Mucosa of rectum (tissue), 2 donors: ENCODE measurements around the gene QARS1.
A peak's percentile ranks its signal among the peaks of the same experiment; 100 is the strongest.

Experiments used
- H3K27ac ChIP-seq, 2 donors: one replicate each; pipeline ENCODE4 v1.7.0; 2013; ENCODE audit warnings: inconsistent platforms in 2 of 2, low read depth in 2 of 2, low read length in 2 of 2
- H3K27me3 ChIP-seq, 2 donors: one replicate each; pipeline ENCODE4 v1.7.0; 2013; ENCODE audit warnings: low read length in 2 of 2; ENCODE audit not compliant: control insufficient read depth in 2 of 2, insufficient read depth in 2 of 2
- H3K36me3 ChIP-seq, 2 donors: one replicate each; pipeline ENCODE4 v1.7.0; 2013; ENCODE audit warnings: low read length in 2 of 2; ENCODE audit not compliant: control insufficient read depth in 2 of 2, insufficient read depth in 2 of 2
- H3K4me1 ChIP-seq, 2 donors: one replicate each; pipeline ENCODE4 v1.7.0; 2013; ENCODE audit warnings: low read length in 2 of 2, mild to moderate bottlenecking in 1 of 2; ENCODE audit not compliant: control insufficient read depth in 2 of 2, insufficient read depth in 2 of 2
- H3K4me3 ChIP-seq, 2 donors: one replicate each; pipeline ENCODE4 v1.7.0; 2013; ENCODE audit warnings: low read length in 2 of 2
- H3K9ac ChIP-seq, 2 donors: one replicate each; pipeline ENCODE4 v1.7.0; 2013; ENCODE audit warnings: low read length in 2 of 2, low read depth in 1 of 2, mild to moderate bottlenecking in 1 of 2
- H3K9me3 ChIP-seq, 2 donors: one replicate each; pipeline ENCODE4 v1.7.0; 2013; ENCODE audit warnings: low read length in 2 of 2; ENCODE audit not compliant: control insufficient read depth in 2 of 2
- donor health status: healthy.
- donor health status: Normal muscosa, but diverticular disease.

Gene QARS1

GRCh38 chr3:49120438-49121131, 16.0 kb upstream of the QARS1 start, which contains the start of gene USP19:
TSS of gene USP19 (minus strand) at chr3:49120823. CDS start at chr3:49119145, 1,678 bp downstream.
- peak within 1 kb of the TSS; percentile 92 to 99 for H3K9ac ChIP-seq
- H3K36me3 ChIP-seq: peaks cover 34 to 56% of the 10 kb centered on the region in 2 donors
- no peaks in the 10 kb centered on the region for H3K9me3 ChIP-seq
- H3K4me3 ChIP-seq: peak within 1 kb of the TSS; percentile 85 to 89
- H3K4me1 ChIP-seq: peaks cover 9 to 10% of the 10 kb centered on the region in 2 donors
- peak within 1 kb of the TSS; percentile 93 to 96 for H3K27ac ChIP-seq
- no peaks in the 10 kb centered on the region for H3K27me3 ChIP-seq

DNA sequence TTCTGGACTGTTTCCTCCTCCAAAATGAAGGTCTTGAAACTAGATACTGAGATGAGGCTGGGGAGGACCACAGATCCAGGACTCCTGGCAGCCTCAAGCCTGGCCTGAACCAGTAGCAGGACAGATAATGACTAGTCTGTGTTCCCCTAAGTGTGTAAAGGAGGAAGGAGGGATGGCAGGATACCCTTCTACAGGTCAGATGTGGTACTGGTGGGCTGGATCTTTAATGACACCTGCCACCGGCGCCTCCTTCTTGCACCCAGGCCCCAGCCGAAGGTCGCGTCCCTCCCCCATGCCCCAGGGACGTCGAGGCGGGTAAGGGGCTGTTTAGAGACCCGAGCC, 15.5 kb upstream of the QARS1 start:
- Histone ChIP-seq H3K9me3 (no peaks in the 10 kb centered on the region), H3K4me1 (peaks cover 9 to 10% of the 10 kb centered on the region in 2 donors), H3K27me3 (no peaks in the 10 kb centered on the region), H3K27ac (peak overlapping the region; percentile 93 to 96), H3K9ac (peak overlapping the region; percentile 92 to 99), H3K4me3 (peak overlapping the region; percentile 85 to 89), H3K36me3 (peaks cover 40 to 61% of the 10 kb centered on the region in 2 donors)

GRCh38 chr3:49119439-49119838, 14.9 kb upstream of the QARS1 start:
- Histone ChIP-seq H3K9me3 (no peaks in the 10 kb centered on the region), H3K27ac (peak overlapping the region in 1 of 2 donors; percentile 96), H3K27me3 (no peaks in the 10 kb centered on the region), H3K9ac (peak overlapping the region; percentile 92 to 99), H3K4me3 (peak overlapping the region; percentile 85 to 89), H3K36me3 (peaks cover 46 to 65% of the 10 kb centered on the region in 2 donors), H3K4me1 (peaks cover 9 to 10% of the 10 kb centered on the region in 2 donors)

DNA sequence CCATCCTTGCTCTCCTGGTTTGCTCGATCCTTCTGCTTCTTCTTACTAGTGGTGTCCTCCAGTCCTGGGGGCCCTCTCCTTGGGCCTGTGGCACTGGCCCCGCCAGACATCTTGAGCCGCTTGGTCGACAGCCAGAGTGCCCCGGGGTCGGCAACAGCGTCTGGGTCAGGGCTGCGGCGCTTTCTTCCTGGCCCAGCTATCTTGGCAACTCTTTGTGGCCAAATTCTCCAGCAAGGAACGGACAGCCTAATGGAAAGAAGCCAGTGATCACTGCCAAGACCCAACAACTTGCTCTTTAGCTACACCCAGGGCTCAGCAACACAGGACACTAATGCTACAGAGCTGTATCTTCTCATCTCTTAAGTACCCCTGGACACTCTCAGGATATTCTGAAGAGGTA, 14.5 kb upstream of the QARS1 start:
- no peaks in the 10 kb centered on the region for H3K9me3 ChIP-seq
- H3K27me3 ChIP-seq: no peaks in the 10 kb centered on the region
- peaks cover 50 to 65% of the 10 kb centered on the region in 2 donors for H3K36me3 ChIP-seq
- no peak overlapping the region for H3K9ac ChIP-seq
- peak overlapping the region in 1 of 2 donors; percentile 85 for H3K4me3 ChIP-seq
- H3K4me1 ChIP-seq: peaks cover 9 to 10% of the 10 kb centered on the region in 2 donors
- H3K27ac ChIP-seq: no peak overlapping the region

DNA sequence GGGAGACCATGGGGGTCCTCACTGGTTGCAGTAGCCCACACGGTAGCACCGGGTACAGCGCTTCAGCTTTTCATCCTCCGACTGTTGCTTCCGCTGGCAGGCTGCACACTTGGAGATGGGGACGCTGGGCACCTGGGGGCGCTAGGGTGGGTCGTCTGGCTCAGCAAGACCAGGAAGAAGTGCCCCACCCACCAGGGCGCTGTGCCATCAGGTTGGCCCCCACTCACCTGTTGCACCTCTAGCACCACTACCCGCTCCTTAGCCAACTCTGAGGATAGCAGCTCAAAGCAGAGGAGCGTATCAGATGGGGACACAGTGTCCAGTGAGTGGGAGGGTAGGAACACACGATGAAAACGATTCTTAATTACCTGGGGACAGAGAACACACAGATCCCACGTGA, 7.7 kb upstream of the QARS1 start:
- Histone ChIP-seq H3K4me1 (peaks cover 0 to 5% of the 10 kb centered on the region in 2 donors), H3K4me3 (no peak overlapping the region), H3K27me3 (no peaks in the 10 kb centered on the region), H3K9me3 (no peaks in the 10 kb centered on the region), H3K9ac (no peak overlapping the region), H3K27ac (no peak overlapping the region), H3K36me3 (peaks cover 76 to 90% of the 10 kb centered on the region in 2 donors)

DNA sequence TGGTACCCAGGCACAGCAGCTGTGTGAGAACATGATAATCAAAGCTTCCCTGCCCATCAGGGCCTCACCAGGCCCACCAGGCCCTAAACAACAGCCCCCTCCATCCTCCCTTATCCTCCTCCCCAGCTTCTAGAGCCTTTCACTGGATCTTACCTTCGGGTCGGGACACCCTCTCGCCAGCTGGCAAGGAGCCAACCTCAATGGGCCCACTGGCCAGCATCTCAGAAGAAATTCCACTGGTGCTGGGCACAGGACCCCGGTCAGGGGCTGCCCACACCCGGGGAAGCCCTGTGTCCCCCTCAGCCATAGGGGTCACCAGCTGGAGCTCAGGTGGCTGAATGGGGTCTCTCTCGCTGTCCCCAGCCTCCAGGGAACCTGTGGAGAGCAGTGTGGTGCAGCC, 6.8 kb upstream of the QARS1 start:
- Histone ChIP-seq H3K36me3 (peaks cover 67 to 83% of the 10 kb centered on the region in 2 donors), H3K27ac (no peak overlapping the region), H3K27me3 (no peaks in the 10 kb centered on the region), H3K9ac (no peak overlapping the region), H3K9me3 (no peaks in the 10 kb centered on the region), H3K4me1 (peaks cover 0 to 5% of the 10 kb centered on the region in 2 donors), H3K4me3 (no peak overlapping the region)

- Histone ChIP-seq H3K9me3 (no peaks in the 10 kb centered on the region), H3K27me3 (no peaks in the 10 kb centered on the region), H3K36me3 (peaks cover 61 to 78% of the 10 kb centered on the region in 2 donors), H3K9ac (no peak overlapping the region), H3K4me1 (peaks cover 0 to 5% of the 10 kb centered on the region in 2 donors), H3K27ac (no peak overlapping the region), H3K4me3 (no peak overlapping the region)
Observed at GRCh38 chr3:49110780-49111179, 6.2 kb upstream of the QARS1 start.

- Histone ChIP-seq H3K9me3 (no peaks in the 10 kb centered on the region), H3K4me1 (peaks cover 12 to 18% of the 10 kb centered on the region in 2 donors), H3K27me3 (no peaks in the 10 kb centered on the region), H3K9ac (no peak overlapping the region), H3K27ac (no peak overlapping the region), H3K4me3 (no peak overlapping the region), H3K36me3 (peaks cover 39 to 53% of the 10 kb centered on the region in 2 donors)
Observed at GRCh38 chr3:49108346-49108745, 3.8 kb upstream of the QARS1 start.

DNA sequence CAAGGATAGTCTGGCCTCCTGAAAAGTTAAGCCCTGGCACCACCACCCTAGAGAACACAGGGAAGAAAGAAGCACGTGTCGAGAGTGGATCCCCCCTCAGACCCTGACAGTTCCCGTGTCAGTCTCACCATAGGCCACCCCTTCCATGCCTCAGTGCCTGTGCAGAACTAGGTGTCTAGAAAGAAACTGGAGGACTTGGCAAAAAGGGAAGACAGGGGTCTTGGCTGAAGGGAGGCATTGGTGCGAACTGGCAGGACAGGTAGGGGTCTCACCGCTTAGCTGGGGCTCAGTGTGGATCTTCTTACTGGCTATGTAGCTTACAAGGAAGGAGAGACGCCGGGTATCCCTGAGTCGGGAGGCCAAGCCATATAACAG, 518 bp downstream of the QARS1 start:
- H3K9me3 ChIP-seq: no peaks in the 10 kb centered on the region
- peak overlapping the region; percentile 90 to 97 for H3K9ac ChIP-seq
- peaks cover 15 to 21% of the 10 kb centered on the region in 2 donors for H3K4me1 ChIP-seq
- H3K27me3 ChIP-seq: no peaks in the 10 kb centered on the region
- H3K4me3 ChIP-seq: peak overlapping the region; percentile 93 to 96
- peak overlapping the region; percentile 68 to 88 for H3K27ac ChIP-seq
- H3K36me3 ChIP-seq: peaks cover 35 to 47% of the 10 kb centered on the region in 2 donors

- H3K27ac ChIP-seq: no peak overlapping the region
- no peak overlapping the region for H3K9ac ChIP-seq
- no peak overlapping the region for H3K4me3 ChIP-seq
- no peaks in the 10 kb centered on the region for H3K27me3 ChIP-seq
- H3K9me3 ChIP-seq: no peaks in the 10 kb centered on the region
- peaks cover 49 to 58% of the 10 kb centered on the region in 2 donors for H3K36me3 ChIP-seq
- H3K4me1 ChIP-seq: peaks cover 14 to 15% of the 10 kb centered on the region in 2 donors
Observed at GRCh38 chr3:49100046-49100615, 4.4 kb downstream of the QARS1 start.
